Suppressor macrophage (primary cell): ENCODE results near the gene SMIM33.
"Not testable (repeated sequence)": the region's sequence is repeated elsewhere in the genome, so short reads cannot be mapped to it uniquely, and the experiment has no call there.

Source experiments
- DNase-seq, 4 experiments: peaks; one replicate each; pipeline ENCODE4 v3.0.0-alpha.2; 2020 to 2022

The SMIM33 gene

DNA sequence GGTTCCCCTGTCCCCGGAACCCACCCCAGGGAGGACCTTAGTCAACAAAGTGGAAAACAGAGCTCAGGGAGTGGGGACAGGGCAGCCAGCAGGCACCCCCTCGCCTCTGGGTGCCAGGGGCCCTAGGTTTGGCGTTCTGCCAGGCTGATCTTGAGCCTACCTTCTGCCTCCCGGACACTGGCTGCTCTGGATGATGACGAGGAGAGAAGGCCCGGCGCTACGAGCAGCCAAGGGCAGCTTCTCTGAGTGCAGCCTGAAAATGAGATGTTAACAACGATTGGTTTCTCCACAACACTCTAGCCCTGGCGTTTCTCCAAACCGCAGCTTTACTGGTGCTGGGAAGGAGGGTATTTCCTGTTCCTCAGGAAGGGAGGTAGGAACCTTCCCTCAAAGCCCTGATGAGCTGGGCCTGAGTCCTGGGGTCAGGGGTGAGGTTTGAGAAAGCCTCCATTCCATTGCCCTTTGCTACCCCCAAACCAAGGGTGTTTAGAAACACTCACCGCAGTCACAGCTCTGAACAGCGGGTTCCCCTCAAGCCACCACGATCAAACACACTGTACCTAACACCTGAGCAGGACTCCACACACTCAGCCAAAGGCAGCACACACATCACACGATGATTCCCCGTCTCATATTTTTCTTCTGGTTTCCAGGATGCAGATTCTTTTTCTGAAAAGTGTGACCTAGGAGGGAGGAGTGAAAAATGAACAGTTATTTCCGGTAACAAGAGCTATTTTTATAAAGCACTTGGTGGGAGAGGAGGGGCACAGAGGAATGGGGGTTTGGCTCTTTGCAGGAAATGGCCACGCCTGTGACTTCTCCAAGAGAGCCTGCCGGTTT lies 11.5 kb downstream of the SMIM33 start, which contains the start of gene STING1:
TSS of gene STING1 (minus strand) at position 709 of the 840 bp plus-strand sequence. CDS start 1,054 bp downstream, outside the sequence.
- DNase-seq, result peak; percentile 90 to 94 (median 92)

DNA sequence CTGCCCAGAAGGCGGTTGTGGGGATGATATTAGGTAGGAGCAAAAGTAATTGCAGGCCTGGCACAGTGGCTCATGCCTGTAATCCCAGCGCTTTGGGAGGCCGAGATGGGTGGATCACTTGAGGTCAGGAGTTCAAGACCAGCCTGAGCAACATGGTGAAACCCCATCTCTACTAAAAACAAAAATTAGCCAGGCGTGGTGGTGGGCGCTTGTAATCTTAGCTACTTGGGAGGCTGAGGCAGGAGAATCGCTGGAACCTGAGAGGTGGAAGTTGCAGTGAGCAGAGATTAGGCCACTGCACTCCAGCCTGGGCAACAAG lies 12.0 kb downstream of the SMIM33 start:
- DNase-seq, result not testable (repeated sequence)

DNA sequence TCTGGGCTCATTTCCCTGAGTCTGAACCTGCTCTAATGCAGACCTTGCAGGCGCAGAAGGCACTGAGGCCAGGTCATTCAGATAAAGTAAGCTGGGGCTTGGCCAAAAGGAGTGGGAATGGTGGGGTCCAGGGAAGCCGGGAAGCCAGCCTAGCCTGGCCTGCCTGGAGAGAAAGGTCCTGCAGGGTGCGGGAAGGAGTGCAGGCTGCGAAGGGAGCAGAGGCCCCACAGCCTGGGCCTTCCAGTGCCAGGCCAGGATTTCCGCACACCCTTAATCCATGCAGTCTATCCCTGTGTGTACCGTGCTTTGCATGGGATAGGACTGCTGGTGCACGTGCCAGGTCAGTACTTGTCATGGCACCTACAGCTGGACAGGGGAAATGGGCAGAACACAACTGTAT lies 15.4 kb downstream of the SMIM33 start:
- no peak for DNase-seq

DNA sequence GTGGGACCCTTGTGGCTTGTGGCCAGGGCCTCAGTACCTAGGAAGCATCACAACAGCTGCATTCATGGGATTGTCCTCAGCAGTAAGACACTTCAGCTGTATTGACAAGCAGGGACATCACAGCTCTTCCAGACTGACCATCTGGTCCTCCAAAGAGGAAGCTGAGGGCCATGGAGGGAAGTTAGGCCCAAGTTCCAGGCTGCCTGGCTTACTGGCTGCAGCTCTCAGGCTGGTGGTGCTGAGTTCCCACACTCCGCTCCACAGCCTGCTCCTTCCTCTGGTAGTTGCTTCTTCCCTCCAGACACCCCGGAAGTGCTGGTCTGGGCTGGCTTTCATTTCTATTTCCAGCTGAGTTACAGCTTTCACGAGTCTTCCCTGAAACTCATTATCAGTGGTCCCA lies 17.5 kb downstream of the SMIM33 start:
- DNase-seq, result peak; percentile 89 to 94 (median 94)

DNA sequence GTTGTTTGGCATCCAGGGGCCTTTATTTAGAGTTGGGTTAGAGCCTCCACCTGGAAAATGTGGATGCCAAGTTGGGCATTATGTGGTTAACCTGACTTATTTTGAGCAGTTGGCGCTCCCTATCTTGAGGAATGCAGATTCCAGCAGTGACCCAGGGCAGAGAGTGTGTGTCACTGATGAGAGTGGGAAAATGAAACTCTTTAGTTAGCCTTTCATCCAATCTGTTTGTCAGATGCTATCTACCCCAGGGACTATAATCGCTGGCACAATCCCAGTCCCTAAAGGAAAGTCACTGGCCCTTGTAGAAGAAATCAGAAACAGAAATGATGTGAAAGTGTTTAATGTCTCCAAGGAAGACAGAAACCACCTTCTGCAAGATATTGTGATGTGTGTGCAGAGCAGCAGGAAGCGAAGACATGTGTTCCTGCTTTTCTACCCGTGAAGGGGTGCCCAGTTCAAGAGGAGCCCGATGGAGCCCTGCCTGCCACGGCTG lies 21.9 kb downstream of the SMIM33 start:
- DNase-seq, result peak in 2 of 4 experiments; percentile 31 to 41

DNA sequence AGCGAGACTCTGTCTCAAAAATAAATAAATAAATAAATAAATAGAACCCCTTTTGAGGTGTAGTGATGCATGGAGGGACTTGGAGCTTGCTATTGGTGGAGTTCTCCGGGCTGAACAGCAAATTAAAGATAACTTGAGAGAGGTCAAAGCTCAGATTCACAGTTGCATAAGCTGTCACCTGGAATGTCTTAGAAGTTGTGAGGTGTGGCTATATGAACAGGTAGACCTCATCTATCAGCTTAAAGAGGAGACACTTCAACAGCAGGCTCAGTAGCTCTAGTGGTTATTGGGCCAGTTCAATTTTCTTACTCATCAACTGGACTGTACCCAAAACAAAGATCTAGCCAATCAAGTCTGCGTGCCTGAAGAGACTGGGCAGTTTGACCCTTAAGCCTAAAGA lies 23.5 kb downstream of the SMIM33 start:
- DNase-seq, result no peak

DNA sequence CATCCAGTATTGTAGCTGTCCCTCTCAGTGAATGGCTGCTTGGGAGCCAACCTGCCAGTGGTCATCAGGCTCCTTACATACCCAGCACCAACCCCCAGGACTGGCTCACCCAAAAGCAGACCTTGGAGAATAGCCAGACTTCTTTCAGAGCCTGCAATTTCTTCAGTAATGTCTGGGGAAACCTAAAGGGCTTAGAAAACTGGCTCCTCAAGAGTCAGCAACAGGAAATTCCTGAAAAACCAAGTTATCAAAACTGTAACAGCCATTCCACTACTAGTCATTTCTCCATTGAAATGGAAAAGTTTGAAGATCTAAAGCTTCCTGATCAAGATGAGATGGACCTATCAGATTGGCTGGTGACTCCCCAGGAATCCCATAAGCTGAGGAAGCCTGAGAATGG lies 24.0 kb downstream of the SMIM33 start:
- no peak for DNase-seq

DNA sequence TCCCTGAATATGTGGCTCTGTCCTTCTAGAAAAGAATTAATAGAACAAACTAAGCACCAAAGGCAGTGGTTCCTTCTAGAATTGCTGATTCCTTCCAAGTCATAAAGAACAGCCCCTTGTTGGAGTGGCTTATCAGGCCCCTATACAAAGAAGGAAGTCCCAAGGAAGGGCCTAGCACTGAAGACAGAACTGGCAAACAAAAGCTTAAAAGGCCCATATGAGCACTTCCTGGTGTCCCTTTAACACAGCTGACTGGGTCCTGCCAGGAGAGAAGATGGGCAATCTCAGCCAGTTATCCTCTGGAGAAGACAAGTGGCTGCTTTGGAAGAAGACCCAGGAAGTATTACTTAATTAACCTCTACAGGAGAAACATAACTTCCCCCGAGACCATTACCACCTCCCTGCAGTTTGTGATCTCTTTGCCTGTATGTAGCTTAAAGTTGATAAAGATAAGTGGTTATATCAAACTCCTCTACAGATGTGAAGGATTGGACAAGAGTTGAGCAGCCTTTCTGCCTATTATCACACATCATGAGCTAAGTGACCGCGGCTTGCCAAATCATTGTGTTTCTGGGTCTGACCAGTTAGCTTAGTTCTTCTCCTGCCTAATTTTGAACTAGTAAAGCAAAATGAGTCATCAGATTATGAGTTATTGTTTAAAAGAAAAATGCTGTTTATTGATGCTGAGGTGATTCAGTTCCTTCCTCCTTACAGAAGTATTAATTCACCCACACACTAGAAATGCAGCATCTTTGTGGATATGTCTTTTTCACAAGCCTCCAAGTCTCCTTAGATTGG lies 25.0 kb downstream of the SMIM33 start:
- peak; percentile 53 to 71 (median 61) for DNase-seq

DNA sequence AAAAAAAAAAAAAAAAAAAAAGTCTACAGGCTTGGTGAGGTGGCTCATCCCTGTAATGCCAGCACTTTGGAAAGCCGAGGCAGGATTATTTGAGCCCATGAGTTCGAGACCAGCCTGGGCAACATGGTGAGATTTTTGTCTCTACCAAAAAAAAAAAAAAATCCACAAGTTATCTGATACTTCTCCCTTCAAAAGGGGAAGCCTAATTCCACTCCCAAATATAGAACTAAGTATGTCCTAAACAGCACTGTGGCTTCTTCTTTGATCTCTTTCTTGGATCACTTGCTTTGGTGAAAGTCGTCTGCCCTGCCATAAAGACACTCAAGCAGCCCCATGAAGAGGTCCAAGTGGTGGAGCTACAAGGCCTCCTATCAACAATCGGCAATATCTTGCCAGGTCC lies 30.6 kb downstream of the SMIM33 start:
- peak in 3 of 4 experiments; percentile 19 to 74 (median 70) for DNase-seq

DNA sequence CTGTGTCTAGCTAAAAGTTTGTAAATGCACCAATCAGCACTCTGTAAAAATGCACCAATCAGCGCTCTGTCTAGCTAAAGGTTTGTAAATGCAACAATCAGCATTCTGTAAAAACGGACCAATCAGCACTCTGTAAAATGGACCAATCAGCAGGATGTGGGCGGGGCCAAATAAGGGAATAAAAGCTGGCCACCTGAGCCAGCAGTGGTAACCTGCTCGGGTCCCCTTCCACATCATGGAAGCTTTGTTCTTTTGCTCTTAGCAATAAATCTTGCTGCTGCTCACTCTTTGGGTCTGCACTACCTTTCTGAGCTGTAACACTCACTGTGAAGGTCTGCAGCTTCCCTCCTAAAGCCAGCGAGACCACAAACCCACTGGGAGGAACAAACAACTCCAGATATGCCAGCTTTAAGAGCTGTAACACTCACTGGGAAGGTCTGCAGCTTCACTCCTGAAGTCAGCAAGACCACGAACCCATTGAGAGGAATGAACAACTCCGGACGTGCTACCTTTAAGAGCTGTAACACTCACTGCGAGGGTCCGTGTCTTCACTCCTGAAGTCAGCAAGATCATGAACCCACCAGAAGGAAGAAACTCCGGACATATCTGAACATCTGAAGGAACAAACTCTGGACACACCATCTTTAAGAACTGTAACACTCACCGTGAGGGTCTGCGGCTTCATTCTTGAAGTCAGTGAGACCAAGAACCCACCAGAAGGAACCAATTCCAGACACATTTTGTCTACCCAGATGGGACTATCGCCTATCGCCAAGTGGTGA lies 32.4 kb downstream of the SMIM33 start:
- DNase-seq, result not testable (repeated sequence)

DNA sequence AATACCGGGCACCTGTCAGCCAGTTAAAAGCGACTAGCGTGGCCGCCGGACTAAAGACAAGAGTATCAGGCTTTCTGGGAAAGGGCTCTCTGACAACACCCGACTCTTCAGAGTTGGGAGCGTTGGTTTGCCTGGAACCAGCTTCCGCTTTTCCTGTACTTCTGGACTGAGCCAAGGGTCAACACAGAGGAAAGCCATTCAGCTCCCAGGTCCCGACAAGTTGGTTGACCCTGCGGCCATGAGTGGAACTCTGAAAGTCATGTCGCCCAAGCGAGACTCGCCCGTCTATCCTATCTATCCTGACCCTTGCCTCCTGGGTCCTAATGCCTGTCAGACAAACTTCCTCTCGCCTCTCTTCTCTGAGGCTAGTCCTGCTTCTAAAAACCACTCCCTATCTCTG lies 33.1 kb downstream of the SMIM33 start:
- not testable (repeated sequence) for DNase-seq

DNA sequence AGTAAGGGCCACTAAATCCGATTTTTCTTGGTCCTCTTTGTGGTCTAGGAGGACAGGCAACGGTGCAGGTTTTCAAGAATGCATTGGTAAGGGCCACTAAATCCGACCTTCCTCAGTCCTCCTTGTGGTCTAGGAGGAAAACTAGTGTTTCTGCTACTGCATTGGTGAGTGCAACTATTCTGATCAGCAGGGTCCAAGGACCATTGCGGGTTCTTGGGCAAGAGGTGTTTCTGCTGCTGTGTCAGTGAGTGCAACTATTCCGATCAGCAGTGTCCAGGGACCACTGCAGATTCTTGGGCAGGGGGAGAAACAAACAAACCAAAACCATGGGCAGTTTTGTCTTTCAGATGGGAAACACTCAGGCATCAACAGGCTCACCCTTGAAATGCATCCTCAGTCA lies 33.9 kb downstream of the SMIM33 start:
- DNase-seq, result not testable (repeated sequence)

DNA sequence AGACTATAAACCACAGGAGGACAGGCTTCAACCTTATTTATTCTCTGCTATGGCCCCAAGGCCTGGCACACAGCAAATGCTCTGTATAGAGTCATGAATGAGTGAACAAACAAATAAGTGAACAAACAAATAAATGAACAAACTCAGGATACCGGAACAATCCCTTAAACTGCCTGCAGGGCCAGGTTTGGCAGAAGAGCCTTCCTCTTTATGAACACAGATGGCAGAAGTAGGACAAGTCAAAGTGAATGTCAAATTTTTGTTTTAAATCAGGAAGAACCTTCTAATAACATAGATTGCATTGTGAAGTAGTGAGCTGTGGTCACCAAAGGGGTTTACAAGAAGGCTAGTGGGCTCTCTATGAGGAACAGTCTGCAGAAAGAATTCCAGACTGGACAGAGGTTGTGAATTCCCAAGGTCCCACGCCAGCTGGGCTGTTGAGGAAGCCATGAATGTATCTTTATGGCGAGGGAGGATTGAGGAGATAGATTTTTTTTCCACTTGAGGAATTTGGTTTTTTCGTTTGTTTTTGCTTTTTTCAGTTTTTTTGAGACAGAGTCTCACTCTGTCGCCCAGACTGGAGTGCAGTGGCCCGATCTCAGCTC lies 42.1 kb downstream of the SMIM33 start:
- peak in 3 of 4 experiments; percentile 23 to 50 (median 42) for DNase-seq

DNA sequence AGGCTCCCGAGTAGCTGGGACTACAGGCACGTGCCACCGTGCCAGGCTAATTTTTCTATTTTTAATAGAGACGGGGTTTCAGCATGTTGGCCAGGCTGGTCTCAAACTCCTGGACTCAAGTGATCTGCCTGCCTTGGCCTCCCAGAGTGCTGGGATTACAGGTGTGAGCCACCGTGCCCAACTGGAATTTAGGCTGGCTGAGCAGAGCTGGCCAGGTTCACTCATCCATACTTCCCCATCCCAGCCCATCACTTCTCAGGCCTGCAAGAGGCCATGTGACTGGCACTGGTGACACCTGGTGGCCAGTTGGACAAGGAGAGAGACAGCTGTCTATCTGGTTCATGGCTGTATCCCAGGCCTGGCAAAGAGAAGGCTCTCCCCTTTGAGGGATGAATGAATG lies 42.6 kb downstream of the SMIM33 start:
- peak; percentile 84 to 93 (median 90) for DNase-seq

DNA sequence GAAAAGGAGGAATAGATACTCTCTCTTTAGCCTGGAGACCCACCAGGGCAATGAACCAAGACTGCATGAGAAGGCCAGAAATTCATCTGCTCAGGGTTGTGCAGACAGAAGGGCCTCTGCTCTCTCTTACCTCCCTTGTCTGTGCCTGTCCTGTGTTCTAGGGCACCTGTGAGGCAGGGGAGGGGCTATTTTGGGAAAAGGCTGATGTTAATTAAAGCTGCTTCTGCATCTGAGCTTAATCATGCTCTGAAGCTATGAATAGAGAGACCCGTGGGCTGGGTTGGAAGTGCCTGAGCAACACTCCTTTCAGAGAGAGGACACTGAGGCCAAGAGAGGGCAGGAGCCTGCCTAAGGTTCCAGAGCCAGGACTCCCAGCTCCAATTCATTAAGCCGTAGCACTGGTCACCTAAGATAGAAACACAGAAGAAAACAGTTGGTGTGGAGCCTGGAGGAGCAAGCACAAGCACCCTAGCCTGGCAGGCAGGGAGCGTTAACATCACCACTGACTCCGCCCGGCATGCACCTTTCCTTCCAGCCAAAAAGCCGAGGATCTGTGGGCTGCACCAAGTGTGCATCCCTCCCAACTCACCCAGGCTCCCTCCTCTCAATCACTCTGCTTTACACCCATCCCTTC lies 43.2 kb downstream of the SMIM33 start:
- DNase-seq, result peak in 2 of 4 experiments; percentile 18 to 21

DNA sequence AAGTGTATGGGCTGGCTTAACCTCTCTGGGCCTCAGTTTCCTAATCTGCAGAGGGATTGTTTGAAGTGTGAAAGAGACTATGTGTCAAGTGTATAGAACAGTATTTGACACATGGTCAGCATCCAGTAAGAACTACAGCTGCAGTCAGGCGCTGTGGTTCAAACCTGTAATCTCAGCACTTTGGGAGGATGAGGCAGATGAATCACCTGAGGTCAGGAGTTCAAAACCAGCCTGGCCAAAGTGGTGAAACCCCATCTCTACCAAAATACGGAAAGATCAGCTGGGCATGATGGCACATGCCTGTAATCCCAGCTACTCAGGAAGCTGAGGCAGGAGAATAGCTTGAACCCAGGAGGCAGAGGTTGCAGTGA lies 43.7 kb downstream of the SMIM33 start:
- DNase-seq, result no peak

DNA sequence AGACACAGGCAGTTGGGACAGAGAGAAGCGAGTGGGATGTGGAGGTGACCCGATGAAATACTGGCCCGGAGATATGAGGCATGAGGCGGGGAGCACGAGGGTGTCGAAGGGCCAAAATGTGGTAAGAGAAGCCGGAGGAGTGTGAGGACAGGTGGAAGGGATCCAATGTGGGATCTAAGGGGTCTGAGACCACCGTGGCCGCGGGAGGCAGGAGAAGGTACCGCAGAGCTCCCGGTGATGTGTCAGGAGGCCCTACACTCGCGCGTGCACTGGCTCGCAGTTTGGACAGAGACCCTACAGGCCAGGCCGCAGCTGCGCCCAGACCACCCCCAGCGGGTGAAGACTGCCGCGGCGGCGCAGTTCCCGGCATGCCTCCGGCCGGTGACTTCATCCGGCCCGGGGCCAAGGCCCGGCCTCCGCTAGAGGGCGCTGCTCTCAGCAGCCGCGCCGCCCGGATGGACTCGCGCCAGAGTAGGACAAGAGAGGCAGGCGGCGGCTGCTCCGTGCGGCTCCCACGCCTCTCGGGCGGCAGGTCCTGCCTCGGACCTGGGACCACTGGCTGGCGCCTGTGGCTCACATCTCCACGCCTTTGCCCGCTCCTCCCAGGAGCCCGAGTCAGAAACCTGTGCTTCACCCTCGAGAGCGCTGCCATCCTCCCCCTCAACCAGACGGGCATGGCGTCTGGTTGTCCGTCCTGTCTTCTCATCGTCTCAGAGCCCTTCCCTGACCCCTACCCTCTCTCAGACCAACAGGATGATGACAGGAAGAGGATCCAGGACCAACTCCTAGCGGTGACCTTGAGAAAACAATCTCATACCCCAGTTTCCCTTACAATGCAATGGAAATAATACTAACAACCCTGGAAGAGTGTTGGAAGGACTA lies 47.1 kb downstream of the SMIM33 start:
- peak; percentile 89 to 96 (median 95) for DNase-seq
